ENCODE measurements around the gene AKAP6. TPM values are rescaled to one million over a fixed set of nuclear protein-coding genes. Genes with fewer than 3 reads are reported as not detected.

AKAP6 gene
- total RNA-seq, 2 donors from 2014 or later = 112 to 117 TPM

DNA sequence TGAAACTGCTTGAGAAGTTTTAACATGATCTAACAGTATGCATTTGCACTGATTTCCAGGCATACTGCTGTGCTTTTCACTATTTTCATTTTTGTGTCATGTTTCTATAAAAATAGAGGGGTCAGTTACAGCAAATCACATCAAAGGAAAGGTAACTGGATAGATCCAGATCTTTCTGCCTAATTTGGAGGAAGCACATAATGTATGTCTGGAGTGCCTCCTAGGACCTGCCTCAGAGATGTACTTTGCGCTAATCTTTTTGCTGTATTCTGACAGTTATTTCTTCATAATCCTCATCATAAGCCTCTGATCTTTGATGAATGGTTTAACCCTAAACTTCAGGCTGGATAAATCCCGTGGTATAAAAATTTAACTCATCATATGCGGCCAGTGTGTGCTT, 498.4 kb downstream of the AKAP6 start:
- H3K27ac ChIP-seq = no peak overlapping the region
- no peaks in the 10 kb centered on the region for H3K27me3 ChIP-seq
- TF ChIP-seq, protein P1, sequence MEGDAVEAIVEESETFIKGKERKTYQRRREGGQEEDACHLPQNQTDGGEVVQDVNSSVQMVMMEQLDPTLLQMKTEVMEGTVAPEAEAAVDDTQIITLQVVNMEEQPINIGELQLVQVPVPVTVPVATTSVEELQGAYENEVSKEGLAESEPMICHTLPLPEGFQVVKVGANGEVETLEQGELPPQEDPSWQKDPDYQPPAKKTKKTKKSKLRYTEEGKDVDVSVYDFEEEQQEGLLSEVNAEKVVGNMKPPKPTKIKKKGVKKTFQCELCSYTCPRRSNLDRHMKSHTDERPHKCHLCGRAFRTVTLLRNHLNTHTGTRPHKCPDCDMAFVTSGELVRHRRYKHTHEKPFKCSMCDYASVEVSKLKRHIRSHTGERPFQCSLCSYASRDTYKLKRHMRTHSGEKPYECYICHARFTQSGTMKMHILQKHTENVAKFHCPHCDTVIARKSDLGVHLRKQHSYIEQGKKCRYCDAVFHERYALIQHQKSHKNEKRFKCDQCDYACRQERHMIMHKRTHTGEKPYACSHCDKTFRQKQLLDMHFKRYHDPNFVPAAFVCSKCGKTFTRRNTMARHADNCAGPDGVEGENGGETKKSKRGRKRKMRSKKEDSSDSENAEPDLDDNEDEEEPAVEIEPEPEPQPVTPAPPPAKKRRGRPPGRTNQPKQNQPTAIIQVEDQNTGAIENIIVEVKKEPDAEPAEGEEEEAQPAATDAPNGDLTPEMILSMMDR (IDR thresholded peaks at IDR 0.05) = no peak
- peaks cover 0 to 21% of the 10 kb centered on the region in 2 donors for H3K4me1 ChIP-seq
- no peak for DNase-seq (ENCODE audit: low spot score)
- no peaks in the 10 kb centered on the region for H3K9me3 ChIP-seq
- H3K36me3 ChIP-seq = no peaks in the 10 kb centered on the region
- H3K4me3 ChIP-seq = no peak overlapping the region

- Histone ChIP-seq H3K27me3 (no peaks in the 10 kb centered on the region), H3K4me1 (no peaks in the 10 kb centered on the region), H3K9me3 (no peaks in the 10 kb centered on the region), H3K4me3 (no peak overlapping the region), H3K36me3 (no peaks in the 10 kb centered on the region), H3K27ac (no peak overlapping the region)
- DNase-seq (ENCODE audit: low spot score) = no peak
- TF ChIP-seq, protein P1 (IDR thresholded peaks at IDR 0.05) = no peak
These were observed 506.8 kb downstream of the AKAP6 start for GRCh38 chr14:32835924-32836323.

DNA sequence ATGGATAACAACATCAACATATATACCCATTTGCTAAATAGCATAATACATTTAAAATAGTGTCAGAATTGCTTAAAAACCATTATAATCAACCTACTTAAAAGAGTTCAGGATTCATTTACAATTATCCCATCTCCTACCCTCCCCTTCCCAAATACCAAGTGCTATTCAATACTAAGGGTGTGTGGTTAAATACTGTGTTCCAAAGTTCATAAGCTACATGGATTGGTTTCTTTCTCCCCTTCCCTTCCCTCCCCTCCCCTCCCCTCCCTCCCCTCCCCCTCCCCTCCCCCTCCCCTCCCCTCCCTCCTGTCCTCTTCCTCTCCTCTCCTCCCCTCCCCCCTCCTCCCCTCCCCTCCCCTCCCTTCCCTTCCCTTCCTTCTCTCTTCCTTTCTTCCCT, 512.6 kb downstream of the AKAP6 start:
- no peaks in the 10 kb centered on the region for H3K27me3 ChIP-seq
- no peaks in the 10 kb centered on the region for H3K36me3 ChIP-seq
- no peak overlapping the region for H3K4me3 ChIP-seq
- no peaks in the 10 kb centered on the region for H3K4me1 ChIP-seq
- no peaks in the 10 kb centered on the region for H3K9me3 ChIP-seq
- no peak for DNase-seq (ENCODE audit: low spot score)
- TF ChIP-seq, protein P1 (IDR thresholded peaks at IDR 0.05) = no peak
- H3K27ac ChIP-seq = no peak overlapping the region

GRCh38 chr14:32846821-32847365, 517.8 kb downstream of the AKAP6 start:
- Histone ChIP-seq H3K4me1 (no peaks in the 10 kb centered on the region), H3K36me3 (no peaks in the 10 kb centered on the region), H3K27ac (no peak overlapping the region), H3K4me3 (no peak overlapping the region), H3K9me3 (no peaks in the 10 kb centered on the region), H3K27me3 (no peaks in the 10 kb centered on the region)
- TF ChIP-seq, protein P1 (IDR thresholded peaks at IDR 0.05) = no peak
- no peak for DNase-seq (ENCODE audit: low spot score)

DNA sequence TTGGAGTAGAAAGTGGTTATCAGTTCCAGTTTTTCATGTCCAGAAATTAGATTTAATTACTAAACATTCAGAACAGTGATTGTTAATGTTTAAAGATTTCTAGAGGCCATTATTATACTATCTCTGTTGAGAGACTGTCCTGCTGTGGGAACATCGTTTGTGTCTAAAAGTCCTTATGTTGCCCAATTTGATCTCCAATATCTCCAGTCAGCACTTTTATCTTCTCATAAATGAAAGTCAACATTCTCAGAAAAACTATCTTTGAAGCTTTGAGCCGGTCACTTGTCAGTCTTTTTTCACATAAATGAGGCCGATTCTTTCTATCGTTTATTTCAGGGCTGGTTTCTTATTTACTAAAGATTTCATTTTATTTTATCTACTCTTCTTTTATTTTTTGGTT, 518.8 kb downstream of the AKAP6 start:
- no peaks in the 10 kb centered on the region for H3K36me3 ChIP-seq
- no peaks in the 10 kb centered on the region for H3K4me1 ChIP-seq
- no peaks in the 10 kb centered on the region for H3K9me3 ChIP-seq
- no peak overlapping the region for H3K27ac ChIP-seq
- DNase-seq (ENCODE audit: low spot score) = no peak
- H3K27me3 ChIP-seq = no peaks in the 10 kb centered on the region
- H3K4me3 ChIP-seq = no peak overlapping the region
- TF ChIP-seq, protein P1 (IDR thresholded peaks at IDR 0.05) = no peak

- no peaks in the 10 kb centered on the region for H3K36me3 ChIP-seq
- no peak overlapping the region for H3K4me3 ChIP-seq
- TF ChIP-seq, protein P1 (IDR thresholded peaks at IDR 0.05) = no peak
- H3K9me3 ChIP-seq = no peaks in the 10 kb centered on the region
- H3K27me3 ChIP-seq = no peaks in the 10 kb centered on the region
- DNase-seq (ENCODE audit: low spot score) = no peak
- no peaks in the 10 kb centered on the region for H3K4me1 ChIP-seq
- no peak overlapping the region for H3K27ac ChIP-seq
These were observed 536.8 kb downstream of the AKAP6 start for GRCh38 chr14:32865827-32866376.

Measured in right atrium auricular region (tissue), 2 donors.